T-helper 2 cell (primary cell): Measurements from ENCODE around the gene CNP.

Experiments used
- DNase-seq, 5 experiments: peaks; one replicate each; pipeline versions ENCODE4 v3.0.0 to v3.0.0-alpha.2; 2012 to 2022

CNP gene

DNA sequence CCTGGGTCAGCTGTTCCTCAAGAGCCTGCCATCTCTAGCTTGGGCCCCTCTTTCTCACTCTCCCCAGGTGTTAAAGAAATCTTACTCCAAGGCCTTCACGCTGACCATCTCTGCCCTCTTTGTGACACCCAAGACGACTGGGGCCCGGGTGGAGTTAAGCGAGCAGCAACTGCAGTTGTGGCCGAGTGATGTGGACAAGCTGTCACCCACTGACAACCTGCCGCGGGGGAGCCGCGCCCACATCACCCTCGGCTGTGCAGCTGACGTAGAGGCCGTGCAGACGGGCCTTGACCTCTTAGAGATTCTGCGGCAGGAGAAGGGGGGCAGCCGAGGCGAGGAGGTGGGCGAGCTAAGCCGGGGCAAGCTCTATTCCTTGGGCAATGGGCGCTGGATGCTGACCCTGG, 6.8 kb downstream of the CNP start:
- no peak for DNase-seq

DNA sequence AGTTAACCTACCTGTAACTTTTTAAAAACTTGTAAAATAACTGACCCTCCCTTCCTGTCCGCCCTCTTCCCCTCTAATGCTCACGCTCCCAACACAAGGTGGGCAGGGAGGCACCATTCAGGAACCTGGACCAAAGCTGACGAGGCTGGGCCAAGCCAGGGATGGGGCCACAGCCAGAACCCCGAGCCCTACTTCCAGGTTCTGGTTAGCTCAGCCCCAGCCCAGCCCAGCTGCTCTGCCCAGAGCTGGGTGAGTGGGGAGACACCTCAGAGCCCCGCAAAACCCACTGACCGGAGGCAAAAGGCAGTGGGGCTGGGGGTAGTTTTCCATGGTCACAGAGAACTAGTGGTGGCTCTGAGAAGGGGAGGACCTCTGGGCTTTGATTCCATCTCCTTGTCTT, 7.4 kb downstream of the CNP start:
- DNase-seq: no peak

DNA sequence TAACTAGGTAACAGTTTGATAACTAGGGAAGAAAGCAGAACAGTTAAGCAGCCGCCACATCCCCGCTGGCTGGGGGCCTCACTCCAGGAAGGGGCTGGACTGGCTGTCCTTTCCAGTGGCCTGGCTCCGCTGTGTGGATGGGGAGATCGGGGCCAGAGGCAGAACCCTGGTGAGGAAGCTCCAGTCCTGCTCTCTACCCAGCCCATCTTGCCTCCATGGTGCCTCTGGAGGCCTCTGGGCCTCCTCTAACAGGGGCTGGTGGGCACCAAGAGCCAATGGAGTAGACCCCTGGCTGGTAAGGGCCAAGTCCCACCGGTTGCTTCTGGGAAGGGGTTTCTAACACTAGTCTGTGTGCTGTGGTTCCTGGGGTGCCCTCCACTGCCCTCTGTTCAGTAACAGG, 8.1 kb downstream of the CNP start:
- DNase-seq: no peak

DNA sequence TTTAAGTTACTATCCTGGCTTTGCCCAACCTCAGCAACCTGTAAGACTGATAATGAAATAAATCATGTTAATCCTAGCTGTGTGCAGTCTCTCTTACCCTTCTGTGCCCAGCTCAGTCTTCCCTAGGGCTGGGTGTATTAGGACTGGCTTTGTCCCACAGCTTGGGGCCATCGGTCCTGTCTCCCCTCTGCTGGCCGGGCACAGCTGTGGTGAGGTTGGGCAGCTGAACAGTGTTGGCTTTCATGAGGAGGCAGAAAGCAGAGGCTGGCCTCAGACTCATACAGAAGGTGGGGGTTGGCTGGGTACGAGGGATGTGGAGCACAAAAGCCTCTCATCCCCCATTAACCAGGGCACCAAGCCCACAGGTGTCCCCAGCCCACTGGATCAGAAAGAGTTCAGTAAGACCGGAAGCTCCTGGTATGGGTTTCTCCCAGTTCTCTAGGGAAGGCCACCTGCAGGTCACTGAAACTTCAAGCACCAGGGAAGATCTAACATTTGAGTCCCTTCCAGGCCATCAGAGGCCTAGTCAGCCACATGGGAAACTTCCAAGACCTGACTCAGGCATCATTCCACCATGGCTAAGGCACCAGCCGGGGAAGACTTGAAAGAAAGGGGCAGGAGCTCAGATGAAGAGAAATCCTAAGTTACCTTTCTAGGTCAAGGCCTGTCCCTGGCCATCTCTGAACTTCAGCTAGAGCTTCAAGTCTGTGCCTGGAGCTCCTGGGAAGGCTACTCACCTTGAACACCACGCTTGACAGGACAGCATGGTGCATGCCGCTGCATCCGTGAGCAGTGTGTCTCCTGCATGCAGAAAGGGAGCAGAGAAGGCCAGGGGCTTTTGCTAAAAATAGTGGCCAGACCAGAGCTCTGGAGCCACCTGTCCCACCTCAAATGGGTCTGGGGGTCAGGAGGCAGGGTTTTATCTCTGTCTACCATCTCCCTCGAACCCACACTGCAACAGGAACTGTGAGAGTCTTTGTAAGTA, 8.8 kb downstream of the CNP start:
- DNase-seq: no peak

DNA sequence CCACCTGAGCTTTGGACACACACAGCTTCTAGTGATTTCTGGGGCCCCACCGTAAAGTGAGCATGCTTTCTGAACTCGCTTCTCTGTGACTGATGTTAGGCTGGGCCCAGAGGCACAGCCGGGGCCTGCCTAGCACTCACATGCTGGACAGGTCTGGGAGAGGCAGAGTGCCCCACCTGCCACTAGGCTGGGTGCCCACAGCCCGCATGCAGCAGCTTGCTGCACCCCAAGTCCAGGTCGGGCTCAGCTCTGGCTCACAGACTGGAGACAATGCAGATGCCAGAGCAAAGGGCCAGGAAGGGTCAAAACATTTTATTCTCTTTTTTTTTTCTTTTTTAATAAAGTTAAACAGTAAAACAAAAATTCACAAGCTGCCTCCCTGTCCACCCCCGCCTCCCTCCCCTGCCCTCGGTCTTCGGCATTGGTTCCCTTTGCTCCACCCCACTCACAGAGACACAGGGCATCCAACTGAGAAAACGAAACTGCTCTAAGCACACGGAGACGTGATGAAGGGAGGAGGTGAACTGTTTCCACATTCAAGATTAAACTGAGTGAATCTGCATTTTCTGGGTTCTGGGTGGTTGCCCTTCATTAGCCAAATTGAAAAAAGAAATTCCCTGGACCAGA, 9.7 kb downstream of the CNP start:
- DNase-seq: no peak

DNA sequence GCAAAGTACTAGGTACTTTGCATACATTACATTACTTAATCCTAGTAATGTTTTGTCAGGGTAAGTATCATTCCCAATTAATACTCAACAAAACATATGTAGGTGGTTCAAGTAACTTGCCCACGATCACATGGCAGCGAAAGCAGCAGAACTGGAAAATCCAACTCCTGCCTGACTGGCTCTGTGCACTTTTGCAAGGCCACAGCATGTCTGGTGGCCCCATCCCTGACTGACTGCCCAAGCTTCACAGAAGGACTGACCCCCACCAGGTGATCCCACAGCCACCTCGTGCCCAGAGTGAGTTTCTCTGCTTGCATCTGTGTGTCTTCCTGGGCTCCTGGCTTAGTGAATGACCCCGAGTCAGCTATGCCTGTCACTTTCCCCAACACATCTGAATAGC, 11.4 kb downstream of the CNP start:
- no peak for DNase-seq

DNA sequence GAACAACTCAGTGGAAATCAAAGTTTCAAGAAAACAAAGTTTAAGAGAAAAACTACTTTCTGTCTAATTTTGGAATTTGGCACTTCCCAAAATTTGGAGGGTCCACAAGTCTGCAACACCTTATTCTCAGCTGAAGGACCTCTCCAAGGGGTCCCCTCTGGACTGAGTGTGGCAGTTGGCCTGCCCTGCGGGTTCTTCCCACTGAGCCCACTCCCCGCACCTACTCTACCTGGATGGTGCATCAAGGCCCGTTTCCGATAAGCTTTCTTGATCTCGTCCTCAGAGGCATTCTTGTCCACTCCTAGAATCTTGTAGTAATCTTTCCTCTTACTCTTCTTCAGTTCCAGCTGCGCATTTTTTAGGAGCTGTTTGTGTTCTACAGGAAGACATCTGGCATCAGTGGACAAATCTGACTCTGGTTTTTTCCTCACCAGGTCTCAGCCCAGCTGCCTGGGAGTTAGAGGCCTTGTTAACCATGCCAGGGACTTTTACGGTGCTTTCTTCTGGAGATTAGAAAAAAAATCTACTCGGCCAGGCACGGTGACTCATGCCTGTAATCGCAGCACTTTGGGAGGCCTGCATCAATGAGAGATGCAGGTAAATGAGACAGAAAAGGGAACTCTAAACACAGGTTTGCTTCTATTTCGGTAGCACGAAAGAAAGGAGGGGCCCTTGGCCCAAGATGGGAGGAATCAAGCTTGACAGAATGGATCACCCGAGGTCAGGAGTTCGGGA, 15.6 kb downstream of the CNP start:
- no peak for DNase-seq

DNA sequence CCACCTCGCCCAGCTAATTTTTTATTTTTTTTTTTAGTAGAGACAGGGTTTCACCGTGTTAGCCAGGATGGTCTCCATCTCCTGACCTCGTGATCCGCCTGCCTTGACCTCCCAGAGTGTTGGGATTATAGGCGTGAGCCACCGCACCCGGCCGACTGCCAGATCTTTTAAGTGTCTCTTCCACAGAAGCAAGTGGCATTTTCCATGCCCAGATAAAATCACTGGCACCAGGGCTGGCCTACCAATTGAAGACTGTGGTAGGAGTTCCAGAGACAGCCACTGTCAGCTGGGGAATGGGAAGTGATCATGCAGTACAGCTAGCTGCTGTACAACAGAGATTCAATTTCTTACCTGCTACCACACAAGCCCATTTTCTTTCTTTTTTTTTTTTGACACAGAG, 17.9 kb downstream of the CNP start:
- no peak for DNase-seq

DNA sequence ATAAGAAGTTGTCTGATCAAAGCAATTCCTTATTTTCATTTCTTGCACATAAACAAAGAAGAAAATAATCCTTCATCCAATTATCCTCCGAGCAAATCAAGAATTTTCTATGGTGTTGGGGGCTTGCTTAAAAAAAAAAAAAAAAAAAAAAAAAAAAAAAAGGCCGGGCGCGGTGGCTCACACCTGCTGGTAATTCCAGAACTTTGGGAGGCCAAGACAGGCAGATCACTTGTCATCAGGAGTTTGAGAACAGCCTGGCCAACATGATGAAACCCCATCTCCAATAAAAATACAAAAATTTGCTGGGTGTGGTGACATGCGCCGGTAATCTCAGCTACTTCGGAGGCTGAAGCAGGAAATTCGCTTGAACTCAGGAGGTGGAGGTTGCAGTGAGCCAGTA, 19.3 kb downstream of the CNP start:
- DNase-seq: no peak

DNA sequence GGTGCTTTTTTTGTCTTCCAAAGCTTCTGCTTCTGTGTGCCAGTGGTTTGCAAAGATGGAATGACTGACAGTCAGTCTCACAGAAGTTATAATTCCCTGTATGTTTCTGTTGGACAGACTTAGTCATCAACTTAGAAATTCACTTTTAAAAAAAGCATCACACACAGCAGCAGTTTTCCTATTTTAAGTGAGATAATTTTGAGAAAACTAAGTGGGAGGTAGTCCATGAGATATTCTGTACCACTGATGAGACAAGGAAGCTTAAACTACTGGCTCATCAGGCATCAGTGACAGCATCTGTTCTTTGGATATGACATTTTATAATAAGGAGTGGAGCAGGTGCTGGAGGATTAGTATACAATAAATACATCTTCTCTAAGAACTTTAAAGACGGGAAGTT, 20.0 kb downstream of the CNP start:
- DNase-seq: no peak

DNA sequence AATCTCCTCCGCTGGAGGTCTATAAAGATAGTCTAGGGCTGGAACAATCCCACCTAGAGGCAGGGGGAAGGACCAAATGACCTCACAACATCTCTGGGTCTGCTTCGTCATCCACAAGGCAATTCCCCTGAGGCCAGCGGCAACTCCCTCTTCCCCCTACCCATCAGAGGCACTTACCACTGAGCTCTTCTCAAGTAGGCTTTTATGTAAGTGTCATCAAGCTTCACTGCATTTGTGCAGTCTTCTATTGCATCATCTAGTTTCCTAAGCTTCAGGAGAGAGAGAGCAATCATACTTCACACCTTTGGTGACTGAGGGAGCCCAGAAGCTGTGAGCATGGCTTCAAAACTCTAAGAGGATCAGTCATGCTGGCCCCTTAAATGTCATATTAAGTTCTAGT, 21.0 kb downstream of the CNP start:
- no peak for DNase-seq

DNA sequence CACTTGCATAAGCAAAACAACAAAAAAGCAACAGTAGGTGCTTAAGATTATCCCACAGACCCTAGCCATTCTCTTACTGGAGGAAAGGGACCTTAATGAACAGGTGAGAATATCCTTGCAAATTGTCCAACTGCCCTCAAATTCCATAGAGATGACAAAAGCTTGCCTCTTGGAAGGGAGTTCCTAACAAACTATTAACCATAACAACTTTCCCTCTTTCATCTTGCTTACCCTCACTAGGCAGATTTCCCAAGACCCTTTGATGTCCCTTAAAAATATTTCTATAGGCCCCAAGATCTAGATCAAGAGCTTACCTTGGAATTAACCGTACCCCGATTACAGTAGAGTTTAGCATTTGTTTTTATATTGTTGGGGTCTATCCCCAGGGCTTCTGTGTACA, 21.8 kb downstream of the CNP start:
- no peak for DNase-seq

DNA sequence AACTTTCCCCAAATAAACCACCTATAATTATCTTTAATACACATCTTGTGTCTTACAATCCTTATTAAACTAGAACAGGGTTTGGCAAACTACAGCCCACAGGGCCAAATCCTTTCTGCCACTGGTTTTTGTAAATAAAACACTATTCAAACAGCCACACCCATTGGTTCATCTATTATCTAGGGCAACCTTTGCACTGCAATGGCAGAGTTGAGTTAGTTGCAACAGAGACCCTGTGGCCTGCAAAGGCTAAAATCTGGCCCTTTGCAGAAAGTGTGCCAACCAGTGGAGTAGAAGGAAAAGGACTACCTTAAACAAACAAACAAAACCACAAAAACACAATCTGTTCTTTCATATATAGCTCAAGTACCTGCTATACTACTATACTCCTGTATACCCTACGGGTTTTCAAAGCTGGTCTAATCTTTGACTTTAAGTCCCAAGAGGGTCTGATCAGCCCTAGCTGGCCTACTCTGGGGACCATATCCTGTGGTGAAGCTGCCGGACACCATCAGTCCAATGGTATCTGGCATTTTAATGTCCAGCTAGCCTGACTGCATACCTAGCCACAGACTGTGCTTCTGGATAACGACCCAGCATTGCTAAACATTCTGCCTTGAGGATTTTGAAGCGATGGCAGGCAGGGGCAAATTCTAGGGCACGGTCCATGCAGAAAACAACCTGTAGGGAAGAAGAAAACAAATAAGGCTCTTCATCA, 23.3 kb downstream of the CNP start:
- no peak for DNase-seq

DNA sequence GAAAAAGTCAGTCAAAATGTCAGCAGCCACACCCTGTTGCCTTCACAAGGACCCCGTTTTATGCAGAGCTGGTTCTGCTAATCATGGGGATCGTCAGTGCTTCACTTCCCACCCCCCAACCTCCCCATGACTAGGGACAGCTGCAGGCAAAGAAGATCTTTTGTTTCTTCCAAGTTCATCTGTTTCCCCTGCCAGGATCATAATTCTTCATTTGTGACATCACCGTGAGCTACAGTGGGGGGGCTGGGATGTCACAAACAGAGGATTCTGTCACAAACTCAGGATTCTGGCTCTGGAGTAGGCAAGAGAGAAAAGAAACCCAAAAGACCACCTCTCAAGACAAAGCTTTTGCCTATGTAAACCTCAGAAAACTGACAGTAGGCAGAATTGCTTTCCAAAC, 26.0 kb downstream of the CNP start:
- DNase-seq: no peak

DNA sequence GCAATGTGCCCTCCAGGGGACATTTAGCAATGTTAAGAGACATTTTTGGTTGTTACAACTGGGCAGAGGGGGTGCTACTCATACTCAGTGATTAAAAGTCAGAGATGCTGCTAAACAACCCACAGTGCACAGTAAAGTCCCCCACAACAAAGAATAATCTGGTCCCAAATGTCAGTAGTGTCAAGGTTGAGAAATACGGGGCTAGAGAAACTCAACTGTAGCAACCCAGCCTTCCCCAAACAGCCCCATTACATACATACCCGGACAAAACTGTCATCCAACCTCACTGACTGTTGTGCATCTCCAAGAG, 30.2 kb downstream of the CNP start:
- DNase-seq: no peak

DNA sequence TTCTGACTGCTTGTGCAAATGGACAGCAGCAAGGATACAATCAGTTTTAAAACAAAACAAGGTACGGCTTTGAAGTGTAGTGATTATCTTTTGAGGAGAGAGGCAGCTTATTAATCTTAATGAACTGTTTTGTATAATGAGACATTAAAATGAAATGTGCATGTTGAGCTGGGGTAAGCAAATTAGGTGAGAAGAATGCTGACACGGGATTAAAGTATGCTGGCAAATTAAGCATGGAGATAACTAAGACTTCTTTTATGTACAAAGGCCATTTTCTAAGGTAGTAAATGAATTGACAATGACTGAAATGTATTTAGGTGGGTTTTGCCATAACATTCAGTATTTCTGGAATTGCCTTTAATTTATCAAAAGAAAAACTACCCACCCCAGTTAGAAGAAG, 31.9 kb downstream of the CNP start:
- DNase-seq: no peak

DNA sequence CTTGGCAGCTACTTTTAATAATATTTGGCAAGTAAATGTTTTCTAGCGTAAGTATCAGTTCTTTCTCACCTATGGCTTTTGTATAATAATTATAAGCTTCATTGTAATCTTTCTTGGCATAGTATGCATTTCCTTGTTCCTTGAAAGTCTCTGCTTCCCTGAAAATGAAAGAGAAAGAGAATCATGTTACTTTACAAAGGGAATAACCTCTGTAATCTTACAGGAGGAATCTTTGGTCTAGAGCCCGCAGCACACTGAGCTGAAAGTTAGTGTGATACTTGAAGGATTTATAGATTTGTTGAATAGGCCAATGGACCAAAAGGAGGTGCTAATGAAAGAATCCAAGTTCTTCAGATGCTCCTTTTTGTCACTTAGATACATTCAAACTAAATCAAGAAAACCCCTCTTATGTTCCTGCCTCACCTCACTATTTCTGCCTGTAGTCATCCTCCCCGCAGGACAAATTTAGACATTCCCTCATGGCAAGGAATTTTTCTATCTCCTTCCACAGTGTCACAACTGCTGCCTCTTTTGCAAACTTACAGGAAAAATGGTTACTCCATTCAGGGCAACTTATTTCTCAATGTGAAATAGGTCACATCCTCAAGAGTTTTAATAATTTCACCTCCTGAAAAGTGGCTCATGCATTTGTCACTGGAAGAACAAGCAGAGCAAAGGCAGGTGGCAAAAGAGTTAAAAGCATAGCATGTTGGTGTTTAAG, 34.0 kb downstream of the CNP start:
- no peak for DNase-seq

DNA sequence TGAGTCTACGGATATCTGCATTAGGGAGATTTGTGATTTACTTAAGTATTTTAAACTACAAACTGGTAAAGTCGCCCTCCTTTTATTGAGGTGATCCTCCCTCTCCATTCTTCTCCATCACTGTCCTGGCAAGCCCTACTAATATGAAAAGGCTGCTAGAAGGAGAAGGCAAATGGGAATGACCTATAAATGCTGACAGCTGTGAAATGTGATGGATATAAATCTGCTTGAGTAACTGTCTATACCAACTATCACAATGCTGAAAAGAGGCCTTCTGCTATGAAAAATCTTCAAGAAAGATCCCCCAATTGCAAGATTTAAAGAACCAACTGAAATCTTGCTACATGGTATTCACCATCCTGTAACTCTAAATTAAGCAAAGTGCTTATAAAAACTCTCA, 35.1 kb downstream of the CNP start:
- DNase-seq: no peak

DNA sequence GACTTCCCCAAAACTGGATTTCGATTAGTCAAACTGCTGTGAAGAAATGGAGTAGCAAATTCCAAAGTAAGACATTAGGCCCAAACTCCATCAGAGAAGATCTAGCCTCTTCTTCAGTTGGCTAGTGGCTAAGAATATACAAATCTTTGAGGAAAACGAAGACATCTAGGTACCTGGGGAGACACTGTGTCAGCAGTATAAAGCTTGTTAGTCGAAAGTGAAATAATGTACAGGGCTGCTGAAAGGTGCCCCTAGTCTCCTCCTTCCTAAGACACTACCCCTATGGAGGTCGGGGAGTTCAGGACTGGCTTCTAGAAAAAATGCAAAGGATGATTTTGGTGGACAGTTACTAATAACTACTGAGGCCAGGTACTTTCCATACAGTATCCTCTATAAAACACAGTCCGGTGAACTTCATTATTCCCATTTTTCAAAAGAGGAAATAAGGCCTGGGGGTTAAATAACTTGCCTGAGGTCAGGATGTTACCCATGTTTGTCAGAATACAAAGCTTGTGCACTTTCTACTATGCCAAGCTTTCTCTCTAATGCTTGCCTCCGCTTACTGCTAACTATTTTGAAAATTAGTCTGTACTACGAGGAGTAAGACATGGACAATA, 35.7 kb downstream of the CNP start:
- DNase-seq: no peak

DNA sequence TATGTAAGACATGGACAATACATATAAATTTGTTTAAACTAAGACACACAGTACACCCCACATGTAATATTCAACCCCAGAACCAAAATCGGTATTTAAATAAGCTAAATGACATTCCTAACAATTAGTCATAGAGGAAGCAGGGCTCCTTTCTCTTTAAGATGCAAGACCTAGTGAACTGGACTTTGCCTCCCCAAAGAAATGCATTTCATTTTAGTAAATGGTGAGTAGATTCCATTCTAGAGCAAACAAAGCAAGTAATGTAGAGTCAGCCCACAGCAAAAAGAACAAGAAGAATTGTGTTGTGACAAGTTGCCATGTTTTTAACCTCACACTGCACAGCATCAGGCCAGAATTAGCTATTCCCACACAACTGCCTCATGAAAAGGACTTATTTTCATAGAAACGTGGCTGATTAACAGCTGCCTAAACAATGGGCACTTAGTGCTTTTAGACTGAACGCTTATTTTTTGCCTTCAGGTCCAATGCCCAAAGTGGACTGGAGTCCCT, 36.3 kb downstream of the CNP start:
- DNase-seq: no peak

DNA sequence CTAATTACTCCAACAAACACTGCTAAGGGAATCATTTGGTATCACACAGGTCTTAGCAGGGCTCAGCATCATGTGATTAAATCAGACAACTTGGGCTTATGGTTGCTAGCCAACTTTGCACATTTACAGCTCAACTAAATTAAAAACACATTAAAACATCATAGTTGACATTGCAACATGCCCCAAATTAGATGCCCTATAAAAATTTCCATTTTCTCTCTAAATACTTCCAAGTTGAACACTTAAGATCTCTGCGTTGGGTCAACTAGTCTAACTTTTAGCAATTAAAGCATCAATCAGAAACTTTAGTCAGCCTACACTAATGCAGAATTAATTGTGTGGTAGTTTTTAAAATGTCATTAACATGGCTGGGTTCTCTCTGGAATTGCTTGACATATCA, 38.6 kb downstream of the CNP start:
- DNase-seq: no peak

DNA sequence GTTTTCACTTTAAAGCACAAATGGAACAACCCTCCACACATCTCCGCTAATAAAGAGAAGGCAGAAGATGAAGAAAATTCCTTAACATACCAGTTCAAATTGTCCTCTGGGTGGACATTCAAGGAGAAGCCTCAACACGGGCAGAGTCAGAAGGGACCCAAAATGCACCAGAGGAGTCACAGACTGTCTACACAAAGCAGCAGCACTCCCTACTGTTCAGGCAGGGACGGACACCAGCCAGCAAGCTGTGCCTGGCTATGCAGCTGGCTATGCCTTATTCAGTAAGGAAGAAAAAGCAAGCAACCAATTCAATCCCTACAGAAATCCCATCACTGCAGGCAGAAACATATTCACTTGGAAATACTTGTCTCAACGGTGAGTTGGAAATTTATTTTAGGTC, 42.6 kb downstream of the CNP start:
- no peak for DNase-seq
